CMK (cell line): ENCODE results near the gene WNT16.

Experiments
- DNase-seq: peaks from one replicate; pipeline ENCODE4 v3.0.0-alpha.2; 2010; ENCODE audit warnings: low read depth

Gene WNT16

DNA sequence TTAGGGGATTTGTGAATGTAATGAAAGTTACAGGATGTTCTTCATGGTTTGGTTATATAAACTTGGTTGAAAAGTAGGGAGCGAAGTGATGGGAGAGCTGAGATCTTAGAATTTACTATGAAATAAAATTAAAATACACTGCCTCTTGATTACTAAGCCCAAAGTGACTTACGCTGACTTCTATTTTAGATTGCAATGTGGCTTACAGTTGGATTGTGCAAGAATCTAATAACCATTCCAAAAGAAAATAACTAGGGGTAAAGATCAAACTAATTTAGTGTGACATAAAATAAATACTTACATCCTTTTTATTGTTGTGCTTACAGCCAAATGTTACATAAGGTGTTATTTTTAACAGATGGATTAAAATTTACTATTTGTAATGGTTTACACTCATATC, 15.3 kb downstream of the WNT16 start:
- DNase-seq: no peak

DNA sequence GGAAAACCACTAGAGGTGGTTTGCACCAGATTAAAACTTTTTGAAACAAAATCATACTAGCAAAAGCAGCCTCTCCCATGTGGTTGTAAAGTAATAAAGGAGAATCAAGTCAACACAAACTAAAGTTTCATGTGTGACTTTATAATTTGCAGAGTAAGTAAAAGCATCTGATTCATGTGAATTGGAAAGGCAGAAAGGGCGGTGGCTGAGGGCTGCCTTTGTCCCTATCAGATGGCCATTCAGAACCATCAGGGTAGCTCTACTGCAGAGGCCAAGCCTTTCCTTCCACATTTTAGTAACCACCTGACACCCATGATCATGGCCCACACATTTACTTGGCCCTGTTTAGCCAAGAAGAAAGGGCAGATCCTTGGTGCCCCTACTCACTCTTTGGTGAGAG, 15.7 kb downstream of the WNT16 start:
- no peak for DNase-seq

DNA sequence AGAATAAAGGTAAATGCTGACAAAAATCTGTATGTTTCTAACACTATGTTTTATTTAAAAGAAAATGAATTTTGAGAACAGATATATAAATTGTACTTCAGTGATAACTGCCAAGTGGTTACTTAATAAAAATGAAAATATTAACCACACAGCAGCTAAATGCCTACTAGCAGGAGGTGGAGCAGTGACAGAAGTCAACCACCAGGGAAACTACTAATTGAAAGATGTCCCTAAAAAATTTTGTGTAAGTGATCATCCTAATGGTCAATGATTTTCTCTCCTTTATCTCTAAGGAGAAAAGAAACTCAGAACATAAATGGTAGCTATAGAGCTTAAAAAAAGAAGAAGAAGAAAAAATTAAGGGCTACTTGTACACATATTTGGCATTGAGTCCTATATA, 22.9 kb downstream of the WNT16 start:
- no peak for DNase-seq

DNA sequence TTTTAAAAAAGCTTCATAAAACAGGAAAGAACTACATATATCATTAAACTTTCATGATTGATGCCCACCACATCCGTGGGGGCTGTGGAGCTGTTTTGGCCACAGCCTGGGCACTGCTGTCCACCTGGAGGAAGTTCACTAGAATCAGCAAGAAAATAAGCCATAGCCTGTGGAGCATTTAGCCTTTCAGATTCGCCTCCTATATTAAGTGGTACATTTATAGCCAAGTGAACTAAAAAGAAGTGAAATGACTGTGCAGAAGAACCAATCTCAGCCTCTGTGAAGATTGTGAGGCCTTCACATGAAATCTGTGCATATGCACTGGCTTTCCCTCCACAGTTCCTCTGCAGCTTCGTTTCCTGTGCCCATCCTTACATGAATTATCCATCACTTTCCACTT, 23.5 kb downstream of the WNT16 start:
- no peak for DNase-seq

DNA sequence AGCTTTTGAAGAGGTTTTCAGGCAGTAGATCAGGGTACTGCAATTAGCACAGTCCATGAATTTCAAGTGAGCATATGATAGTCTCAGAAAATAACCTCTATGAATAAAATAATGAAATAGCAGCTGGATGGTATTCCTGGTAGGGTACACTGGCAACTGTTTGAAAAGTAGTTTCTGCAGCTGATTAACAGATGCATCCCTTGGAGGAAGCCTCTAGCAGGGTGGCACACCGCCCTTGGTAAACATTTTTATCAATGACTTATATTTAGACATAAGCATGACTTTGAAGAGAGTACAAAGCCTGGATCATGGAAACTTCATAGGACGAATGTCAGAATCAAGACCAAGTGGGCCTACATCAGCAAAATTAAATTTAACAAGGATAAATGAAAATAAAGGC, 26.8 kb downstream of the WNT16 start:
- no peak for DNase-seq

DNA sequence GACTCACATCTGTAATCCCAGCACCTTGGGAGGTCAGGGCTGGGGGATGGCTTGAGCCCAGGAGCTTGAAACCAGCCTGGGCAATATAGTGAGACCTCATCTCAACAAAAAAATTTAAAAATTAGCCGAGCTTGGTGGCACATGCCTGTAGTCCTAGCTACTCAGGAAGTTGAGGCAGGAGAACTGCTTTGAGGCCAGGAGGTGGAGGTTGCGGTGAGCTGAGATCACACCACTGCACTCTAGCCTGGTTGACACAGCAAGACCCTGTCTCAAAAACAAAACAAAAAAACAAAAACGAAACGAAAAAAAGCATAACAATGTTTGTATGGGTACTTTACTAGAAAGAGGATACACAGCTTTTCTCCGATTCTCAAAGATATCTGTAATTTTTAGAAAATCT, 31.8 kb downstream of the WNT16 start:
- no peak for DNase-seq

DNA sequence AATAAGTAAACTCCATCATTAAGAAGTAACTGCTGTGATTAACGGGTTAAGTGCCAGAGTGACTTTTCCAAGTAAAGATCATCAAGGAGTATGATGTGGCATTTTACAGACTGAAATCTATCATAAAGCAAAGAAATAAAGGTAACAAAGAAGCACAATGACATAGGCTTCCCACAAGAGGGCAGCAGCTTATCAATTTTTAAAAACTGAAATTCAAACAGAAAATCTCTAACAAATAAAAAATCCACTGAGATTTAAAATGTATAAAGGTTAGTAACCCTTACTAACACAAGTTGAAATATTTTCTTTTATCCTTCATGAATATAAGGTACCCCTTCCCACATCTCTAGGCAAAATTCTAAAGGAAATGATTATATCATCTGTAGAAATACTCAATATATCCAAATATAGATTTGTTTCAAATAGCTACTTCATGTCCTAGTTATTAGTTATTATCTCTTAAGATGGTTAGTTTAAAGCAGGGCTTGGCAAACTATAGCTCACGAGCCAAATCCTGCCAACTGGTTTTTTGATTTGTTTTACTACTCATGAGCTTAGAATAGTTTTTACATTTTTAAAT, 38.1 kb downstream of the WNT16 start:
- no peak for DNase-seq

DNA sequence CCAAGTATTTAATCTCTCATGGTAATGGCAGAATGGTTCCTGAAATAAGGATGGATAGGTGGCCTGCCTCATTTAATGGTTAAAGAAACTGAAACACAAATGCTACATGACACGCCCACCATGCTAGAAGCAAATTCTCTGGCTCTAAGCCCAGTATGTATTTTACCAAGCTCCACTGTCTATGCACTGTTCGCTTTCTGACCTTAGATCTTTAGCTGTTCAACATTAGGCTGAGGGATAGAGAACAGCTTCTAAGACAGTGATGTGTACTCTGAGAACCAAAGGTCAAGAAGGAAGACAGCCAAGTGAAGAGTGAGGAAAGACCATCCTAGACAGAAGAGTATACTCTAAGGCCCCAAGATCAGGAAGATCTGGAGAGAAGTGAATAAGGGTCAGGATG, 40.7 kb downstream of the WNT16 start:
- no peak for DNase-seq

DNA sequence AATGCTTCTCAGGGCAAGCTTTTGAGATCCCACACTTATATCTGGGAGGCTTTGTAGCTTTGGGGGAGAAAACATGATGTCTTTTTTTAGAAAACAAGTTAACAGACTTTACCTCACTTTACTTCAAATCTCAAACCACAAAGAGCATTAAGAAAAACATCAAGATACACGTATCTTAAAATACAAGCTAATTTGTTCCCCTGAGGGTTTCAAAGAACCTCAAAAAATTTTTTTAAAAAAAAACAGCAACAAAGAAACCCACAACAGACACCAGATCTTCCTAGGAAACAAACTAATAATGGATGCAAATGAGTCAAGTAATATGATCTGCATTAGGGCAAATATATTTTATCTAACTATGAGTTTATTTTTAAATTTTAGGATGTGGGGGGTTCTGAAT, 42.6 kb downstream of the WNT16 start:
- no peak for DNase-seq

DNA sequence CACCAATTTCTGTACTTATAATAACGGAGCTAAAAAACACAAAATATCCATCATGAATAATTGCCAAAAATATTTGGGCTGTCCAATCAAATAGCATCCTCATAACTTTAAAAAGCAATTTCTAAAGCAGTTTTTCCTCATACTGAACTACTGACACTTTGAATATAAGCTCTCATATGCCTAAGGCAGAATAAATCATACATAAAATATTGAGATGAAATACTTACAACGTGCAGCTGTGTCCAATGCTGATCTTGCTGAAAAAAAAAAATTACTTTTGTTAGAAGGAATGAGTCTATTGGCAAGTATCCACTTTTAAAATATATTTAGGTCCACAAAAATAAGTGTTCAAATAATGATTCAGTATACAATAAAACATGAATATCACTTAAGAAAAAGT, 43.1 kb downstream of the WNT16 start:
- DNase-seq: no peak

DNA sequence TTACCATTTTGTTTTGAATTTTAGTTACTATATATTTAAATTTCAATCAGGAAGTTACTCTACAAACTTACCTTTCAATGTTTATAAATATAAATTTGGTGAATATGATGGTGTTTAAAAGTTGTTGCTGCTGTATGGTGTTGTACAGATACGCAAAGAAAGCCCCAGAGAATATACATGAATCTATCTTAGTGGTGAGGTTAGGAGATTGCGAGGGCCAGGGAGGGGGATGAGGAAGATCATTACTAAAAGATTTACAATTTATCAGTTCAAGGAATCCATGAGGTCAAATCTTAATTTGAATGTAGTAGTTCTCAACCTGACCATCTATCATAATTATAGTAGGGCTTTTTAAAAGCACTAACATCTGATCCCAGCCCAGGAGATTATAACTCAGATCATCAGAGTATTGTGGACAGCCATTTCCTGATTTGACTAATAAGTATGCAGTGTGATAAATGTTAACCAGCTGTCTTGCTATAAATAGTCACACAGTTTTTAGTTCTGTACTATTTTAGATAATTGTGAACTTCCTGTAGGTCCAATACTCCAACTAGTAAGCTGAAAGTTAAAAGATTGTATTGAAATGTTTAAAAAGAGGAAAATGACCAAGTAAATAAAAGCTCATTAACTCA, 43.7 kb downstream of the WNT16 start:
- DNase-seq: no peak

DNA sequence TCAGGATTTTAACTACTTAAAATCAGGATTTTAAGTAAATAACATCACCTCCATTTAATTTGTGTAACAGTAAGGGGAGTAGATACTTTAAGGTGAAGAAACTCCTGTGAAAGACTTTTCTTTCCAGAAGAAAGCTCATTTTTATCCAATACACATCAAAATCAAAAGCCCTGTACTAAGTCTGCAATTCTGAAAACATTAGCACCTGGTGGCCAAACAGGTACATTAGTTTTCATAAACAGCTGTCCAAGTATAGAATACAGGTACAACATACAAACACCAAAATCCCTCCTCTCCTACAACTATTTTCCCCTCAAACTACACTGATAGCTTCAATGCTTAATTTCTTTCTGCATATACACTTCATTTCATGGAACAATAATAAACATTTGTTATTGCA, 44.4 kb downstream of the WNT16 start:
- no peak for DNase-seq

DNA sequence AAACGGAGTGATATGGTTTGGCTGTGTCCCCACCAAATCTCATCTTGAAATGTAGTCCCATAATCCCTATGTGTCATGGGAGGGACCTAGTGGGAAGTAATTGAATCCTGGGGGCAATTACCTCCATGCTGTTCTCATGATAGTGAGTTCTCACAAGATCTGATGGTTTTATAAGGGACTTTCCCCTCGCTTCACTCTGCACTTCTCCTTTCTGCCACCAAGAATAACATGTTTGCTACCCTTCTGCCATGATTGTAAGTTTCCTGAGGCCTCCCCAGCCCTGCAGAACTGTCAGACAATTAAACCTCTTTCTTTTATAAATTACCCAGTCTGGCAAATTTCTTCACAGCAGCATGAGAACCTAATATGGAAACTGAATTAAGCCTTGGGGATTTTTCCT, 48.2 kb downstream of the WNT16 start:
- DNase-seq: no peak

DNA sequence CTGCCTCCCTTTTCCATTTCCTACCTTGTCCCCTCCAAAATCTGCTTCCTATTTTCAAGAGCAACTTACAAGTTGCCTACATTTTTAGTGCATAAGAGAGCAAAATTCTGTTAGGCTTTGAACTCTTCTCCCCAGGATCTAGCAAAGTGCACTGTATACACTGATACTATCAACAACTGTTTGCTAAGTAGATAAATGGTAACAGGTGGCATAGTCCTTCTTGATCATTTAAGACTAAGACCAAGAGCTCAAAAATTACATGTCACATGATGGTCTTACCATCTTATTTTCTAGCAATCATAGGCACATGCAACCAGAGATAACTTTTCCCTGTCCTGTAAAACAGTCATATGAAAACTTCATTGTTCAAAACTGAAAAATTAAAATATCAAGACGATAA, 51.1 kb downstream of the WNT16 start:
- DNase-seq: no peak

DNA sequence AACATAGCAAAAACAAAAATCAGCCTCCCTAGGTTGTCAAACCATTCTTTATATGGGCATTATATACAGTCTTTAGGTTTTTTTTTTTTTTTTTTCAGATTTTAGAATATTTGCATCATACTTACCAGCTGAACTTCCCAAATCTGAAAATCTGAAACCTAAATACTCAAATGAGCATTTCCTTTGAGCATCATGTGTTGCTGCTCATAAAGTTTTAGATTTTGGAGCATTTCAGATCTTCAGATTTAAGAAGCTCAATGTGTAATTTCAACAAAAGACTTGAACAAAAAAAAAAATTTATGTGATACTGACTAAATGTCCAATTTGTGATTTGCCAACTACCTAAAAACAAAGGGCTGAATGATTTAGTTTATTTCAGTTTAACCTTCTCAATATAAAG, 53.7 kb downstream of the WNT16 start:
- no peak for DNase-seq

DNA sequence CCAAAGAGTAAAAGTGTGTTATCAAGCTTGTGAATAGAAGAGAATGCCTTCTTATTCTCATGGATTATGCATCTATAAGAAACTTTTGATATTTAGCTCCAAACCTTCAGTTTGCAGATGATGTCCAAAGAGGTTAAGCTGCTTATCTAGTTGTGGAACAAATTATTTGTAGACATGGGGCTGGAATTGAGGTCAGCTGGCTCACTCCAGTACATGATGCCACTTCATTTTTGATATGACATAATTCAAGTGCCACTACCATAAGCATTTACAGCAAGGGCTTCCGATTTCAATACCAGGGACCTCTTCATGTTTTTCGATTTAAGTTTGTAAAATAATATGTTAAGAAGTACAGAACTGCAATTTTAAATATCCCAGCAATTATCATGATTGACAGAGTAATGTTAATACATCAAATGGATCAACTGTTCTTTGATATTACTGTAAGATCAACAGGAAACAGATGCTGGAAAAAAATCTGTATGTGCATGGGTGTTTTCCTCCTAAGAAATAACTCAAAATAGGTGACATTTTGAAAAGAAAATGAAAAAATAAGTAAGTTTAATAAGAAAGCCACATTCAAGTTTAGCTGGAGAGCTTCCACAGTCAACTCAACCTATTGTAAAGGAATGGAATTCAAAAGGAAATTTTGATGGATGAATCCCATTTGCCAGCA, 54.6 kb downstream of the WNT16 start:
- no peak for DNase-seq

DNA sequence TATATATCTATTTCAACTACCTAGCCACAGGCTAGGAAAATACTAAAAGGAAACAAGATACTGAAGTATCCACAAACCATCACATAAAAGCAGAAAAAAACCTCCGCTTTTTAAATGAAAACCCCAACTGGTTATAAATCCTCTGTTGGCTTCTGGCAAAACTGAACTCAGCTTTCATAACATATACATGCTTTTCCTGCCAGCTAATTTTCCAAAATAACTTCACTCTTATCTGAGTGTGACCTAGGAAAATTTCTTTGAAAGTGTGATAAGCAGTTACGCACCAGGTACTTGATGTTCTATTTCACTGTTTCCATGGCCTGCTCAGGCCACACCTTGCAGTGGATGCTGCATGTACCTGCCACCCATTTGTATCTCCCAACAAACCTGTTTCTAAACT, 55.5 kb downstream of the WNT16 start:
- no peak for DNase-seq

DNA sequence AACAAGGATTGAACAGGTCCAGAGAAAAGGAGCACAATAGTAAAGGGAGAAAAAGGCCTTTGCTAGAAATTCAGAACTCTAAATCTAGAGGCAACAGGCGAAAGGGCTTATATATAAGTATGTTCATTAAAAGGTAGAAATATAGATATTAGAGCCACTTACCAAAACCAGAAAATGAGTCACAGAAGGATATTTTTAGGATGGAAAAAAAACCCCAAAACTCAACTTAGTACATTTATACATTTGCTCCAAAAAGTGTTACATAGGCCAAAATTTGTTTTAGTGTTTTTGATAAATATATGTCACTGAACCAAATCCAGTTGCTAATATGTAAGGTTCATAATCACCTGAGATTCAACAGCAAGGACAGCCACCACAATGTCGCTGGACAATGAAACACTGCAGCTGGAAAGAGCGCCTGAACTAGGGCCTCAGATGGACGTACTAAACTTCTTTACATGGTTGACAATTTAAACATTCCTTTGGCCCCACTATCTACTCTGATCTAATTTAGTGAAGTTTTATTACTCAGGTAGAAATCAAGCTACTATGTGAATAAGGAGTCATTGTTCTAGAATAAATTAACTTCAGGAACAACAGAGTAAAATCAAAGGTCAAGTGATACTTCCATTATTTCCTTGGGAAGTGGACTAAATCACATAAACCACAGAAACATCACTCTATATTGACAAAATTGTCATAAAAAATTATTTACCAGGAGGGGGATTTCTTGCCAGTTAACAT, 56.4 kb downstream of the WNT16 start:
- DNase-seq: no peak

DNA sequence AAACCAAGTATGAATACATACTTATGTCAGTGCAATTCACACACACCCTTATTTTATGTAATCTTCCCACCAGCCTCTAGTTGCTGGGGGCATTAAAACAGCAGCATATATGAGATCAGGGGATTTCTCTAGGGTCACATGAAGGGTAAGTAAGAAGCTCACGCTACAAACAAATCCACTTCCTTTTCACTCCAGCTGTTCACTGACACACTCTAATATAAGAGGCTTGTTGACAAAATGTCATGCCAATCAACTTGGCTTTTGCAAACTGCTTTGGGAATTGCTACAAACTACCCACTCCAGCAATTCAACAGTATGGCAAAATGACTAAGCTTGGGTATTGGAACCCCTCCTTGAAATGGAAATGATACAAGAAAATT, 57.0 kb downstream of the WNT16 start:
- DNase-seq: no peak

DNA sequence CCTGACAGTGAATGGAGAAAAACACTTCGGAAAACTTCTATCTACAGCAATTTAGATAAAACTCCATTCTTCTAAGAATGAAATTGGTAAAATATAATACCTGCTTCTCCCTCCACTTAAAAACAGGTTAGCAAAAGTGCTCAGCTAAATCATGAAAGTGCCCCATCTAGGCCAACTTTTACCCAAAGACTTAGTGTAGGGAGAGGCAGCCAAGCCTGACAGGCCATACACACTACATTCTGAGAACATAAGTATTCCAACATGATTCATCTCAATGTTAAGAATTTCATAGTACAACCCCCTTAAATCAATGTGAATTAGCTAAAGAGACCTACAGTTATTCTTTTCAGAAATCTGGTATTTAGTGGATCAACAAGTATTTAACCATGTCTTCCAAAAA, 60.1 kb downstream of the WNT16 start:
- no peak for DNase-seq

DNA sequence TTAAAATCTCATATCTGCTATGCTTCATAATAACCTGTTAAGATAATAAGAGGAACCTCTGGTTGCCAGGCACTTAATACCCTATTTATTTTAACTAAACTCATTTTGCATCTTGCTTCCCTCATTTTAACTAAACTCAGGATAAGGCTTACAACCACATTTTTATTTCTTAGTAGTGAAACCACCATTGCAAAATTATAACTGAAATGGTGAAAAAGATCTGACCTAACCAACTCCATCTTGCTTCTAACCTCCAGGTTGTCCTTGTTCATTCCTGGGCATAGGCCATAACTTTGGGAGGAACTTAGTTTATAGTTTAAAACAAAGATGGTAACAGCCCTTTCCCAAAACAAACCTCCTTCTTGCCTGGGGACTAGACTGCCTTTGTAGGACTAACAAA, 61.3 kb downstream of the WNT16 start:
- DNase-seq: no peak

DNA sequence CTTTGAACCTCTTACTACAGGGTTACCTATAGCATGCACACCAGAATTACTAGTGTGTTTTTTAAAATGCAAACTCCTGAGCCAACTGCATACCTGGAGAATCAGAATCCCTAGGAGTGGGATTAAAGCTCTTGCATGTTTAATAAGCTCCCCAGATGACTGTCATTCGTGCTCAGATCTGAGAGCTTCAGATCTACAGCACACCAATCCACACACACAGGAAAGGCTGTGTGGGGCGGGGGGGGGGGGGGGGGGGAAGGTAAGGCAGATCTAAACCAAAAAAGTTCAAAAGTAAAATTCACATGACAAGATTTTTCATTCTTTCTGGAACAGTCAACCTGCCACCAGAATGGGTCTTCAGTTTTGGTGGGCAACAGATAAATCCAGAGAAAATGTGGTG, 61.8 kb downstream of the WNT16 start:
- DNase-seq: no peak
